ENCODE data around the gene HSD17B4.

GRCh38 chr5:119454171-119454570 is 1.9 kb downstream of the HSD17B4 start:
- TF ChIP-seq CEBPB (IDR thresholded peaks at IDR 0.05; ENCODE audit: borderline replicate concordance, low read depth, low read length): no peak
- no peak for TF ChIP-seq RAD21 (CRISPR knock-in tag; IDR thresholded peaks at IDR 0.05)
- TF ChIP-seq, protein P1, sequence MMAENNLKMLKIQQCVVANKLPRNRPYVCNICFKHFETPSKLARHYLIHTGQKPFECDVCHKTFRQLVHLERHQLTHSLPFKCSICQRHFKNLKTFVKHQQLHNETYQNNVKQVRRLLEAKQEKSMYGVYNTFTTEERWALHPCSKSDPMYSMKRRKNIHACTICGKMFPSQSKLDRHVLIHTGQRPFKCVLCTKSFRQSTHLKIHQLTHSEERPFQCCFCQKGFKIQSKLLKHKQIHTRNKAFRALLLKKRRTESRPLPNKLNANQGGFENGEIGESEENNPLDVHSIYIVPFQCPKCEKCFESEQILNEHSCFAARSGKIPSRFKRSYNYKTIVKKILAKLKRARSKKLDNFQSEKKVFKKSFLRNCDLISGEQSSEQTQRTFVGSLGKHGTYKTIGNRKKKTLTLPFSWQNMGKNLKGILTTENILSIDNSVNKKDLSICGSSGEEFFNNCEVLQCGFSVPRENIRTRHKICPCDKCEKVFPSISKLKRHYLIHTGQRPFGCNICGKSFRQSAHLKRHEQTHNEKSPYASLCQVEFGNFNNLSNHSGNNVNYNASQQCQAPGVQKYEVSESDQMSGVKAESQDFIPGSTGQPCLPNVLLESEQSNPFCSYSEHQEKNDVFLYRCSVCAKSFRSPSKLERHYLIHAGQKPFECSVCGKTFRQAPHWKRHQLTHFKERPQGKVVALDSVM (CRISPR knock-in tag; IDR thresholded peaks at IDR 0.05): no peak
- TF ChIP-seq RBM39 (IDR thresholded peaks at IDR 0.05; ENCODE audit: low read depth, low read length, poor library complexity, severe bottlenecking): no peak
- no peak for TF ChIP-seq ZNF670 (CRISPR knock-in tag; IDR thresholded peaks at IDR 0.05; ENCODE audit: borderline replicate concordance)
- no peak for TF ChIP-seq ZNF672 (CRISPR knock-in tag; IDR thresholded peaks at IDR 0.05)
- TF ChIP-seq ZBTB33 (CRISPR knock-in tag; IDR thresholded peaks at IDR 0.05): no peak
- TF ChIP-seq, protein P2, sequence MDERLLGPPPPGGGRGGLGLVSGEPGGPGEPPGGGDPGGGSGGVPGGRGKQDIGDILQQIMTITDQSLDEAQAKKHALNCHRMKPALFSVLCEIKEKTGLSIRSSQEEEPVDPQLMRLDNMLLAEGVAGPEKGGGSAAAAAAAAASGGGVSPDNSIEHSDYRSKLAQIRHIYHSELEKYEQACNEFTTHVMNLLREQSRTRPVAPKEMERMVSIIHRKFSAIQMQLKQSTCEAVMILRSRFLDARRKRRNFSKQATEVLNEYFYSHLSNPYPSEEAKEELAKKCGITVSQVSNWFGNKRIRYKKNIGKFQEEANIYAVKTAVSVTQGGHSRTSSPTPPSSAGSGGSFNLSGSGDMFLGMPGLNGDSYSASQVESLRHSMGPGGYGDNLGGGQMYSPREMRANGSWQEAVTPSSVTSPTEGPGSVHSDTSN (CRISPR knock-in tag; IDR thresholded peaks at IDR 0.05): no peak
- no peak for TF ChIP-seq ZNF274 (CRISPR knock-in tag; IDR thresholded peaks at IDR 0.05)
- TF ChIP-seq EP300 (IDR thresholded peaks at IDR 0.05; ENCODE audit: low read depth in 2 of 2, low read length in 2 of 2): 0 out of 4 replicates have a peak, but pooled peaks of 1 of the 2 experiments have one; percentile 33
- no peak for TF ChIP-seq EP300 (CRISPR knock-in tag; IDR thresholded peaks at IDR 0.05; ENCODE audit: borderline replicate concordance)
